GM19468 (cell line): ENCODE measurements around the gene ZSCAN5A.
"Not testable (repeated sequence)": the region's sequence is repeated elsewhere in the genome, so short reads cannot be mapped to it uniquely, and the experiment has no call there.

Experiments
- ATAC-seq: cut with Tn5 transposase; IDR thresholded peaks from one replicate; pipeline ENCODE4 v1.9.1; 2021; ENCODE audit warnings: mild to moderate bottlenecking, moderate library complexity, moderate number of reproducible peaks; ENCODE audit not compliant: unreplicated experiment; ENCODE audit errors: extremely low read depth

ZSCAN5A gene

GRCh38 chr19:56314381-56315076, at the start of gene ZSCAN5A:
Gene ZSCAN5A, minus strand, starts transcription at chr19:56314839. Its CDS starts 89,793 bp downstream, at chr19:56225046.
- peak; percentile 35 for ATAC-seq

- ATAC-seq, result no peak
These were observed 46.2 kb upstream of the ZSCAN5A start for GRCh38 chr19:56360841-56361240.

GRCh38 chr19:56356944-56357343, 42.3 kb upstream of the ZSCAN5A start:
- no peak for ATAC-seq

GRCh38 chr19:56355517-56355916, 40.9 kb upstream of the ZSCAN5A start:
- no peak for ATAC-seq

GRCh38 chr19:56351208-56351607, 36.6 kb upstream of the ZSCAN5A start:
- no peak for ATAC-seq

GRCh38 chr19:56350416-56351045, 35.9 kb upstream of the ZSCAN5A start:
- ATAC-seq, result no peak

GRCh38 chr19:56348289-56348877, 33.7 kb upstream of the ZSCAN5A start:
- no peak for ATAC-seq

GRCh38 chr19:56347163-56347778, 32.6 kb upstream of the ZSCAN5A start:
- no peak for ATAC-seq

GRCh38 chr19:56341948-56342347, 27.3 kb upstream of the ZSCAN5A start:
- no peak for ATAC-seq

GRCh38 chr19:56339031-56339430, 24.4 kb upstream of the ZSCAN5A start:
- not testable (repeated sequence) for ATAC-seq

GRCh38 chr19:56337077-56337476, 22.4 kb upstream of the ZSCAN5A start:
- ATAC-seq, result not testable (repeated sequence)

- ATAC-seq, result not testable (repeated sequence)
These were observed 20.7 kb upstream of the ZSCAN5A start for GRCh38 chr19:56335371-56335770.

- ATAC-seq, result no peak
These were observed 18.9 kb upstream of the ZSCAN5A start for GRCh38 chr19:56333506-56333905.

- no peak for ATAC-seq
These were observed 18.1 kb upstream of the ZSCAN5A start for GRCh38 chr19:56332695-56333094.

- ATAC-seq, result no peak
These were observed 9.8 kb upstream of the ZSCAN5A start for GRCh38 chr19:56324436-56324835.

- ATAC-seq, result no peak
These were observed 7.4 kb upstream of the ZSCAN5A start for GRCh38 chr19:56321989-56322440.

- ATAC-seq, result no peak
These were observed 6.8 kb upstream of the ZSCAN5A start for GRCh38 chr19:56321254-56321988.

- ATAC-seq, result no peak
These were observed 5.4 kb upstream of the ZSCAN5A start for GRCh38 chr19:56319991-56320390.

- ATAC-seq, result no peak
These were observed 3.1 kb upstream of the ZSCAN5A start for GRCh38 chr19:56317749-56318148.

- ATAC-seq, result no peak
These were observed 2.1 kb upstream of the ZSCAN5A start for GRCh38 chr19:56316728-56317127.
